Memory B cell (primary cell): ENCODE measurements around the gene LDLRAD4.

Experiments used
- ATAC-seq: fragments of 150-1000 bp; cut with Tn5 transposase; 2 replicates; pipeline ENCODE4 v1.10.0; 2021; ENCODE audit warnings: low read depth, mild to moderate bottlenecking, moderate library complexity
- DNase-seq, 2 donors: peaks; one replicate each; pipeline ENCODE4 v3.0.0; 2022; ENCODE audit warnings: low spot score in 2 of 2
- H3K27ac Mint-ChIP-seq: one replicate; pipeline ENCODE4 v1.8.0; 2022; ENCODE audit warnings: mild to moderate bottlenecking, moderate library complexity, mixed read lengths
- H3K27me3 Mint-ChIP-seq: one replicate; pipeline ENCODE4 v1.8.0; 2022; ENCODE audit warnings: mixed read lengths
- H3K36me3 Mint-ChIP-seq: one replicate; pipeline ENCODE4 v1.8.0; 2022; ENCODE audit warnings: mild to moderate bottlenecking, mixed read lengths
- H3K4me1 Mint-ChIP-seq: one replicate; pipeline ENCODE4 v1.8.0; 2022; ENCODE audit warnings: mixed read lengths
- H3K4me3 Mint-ChIP-seq: one replicate; pipeline ENCODE4 v1.8.0; 2022; ENCODE audit warnings: mild to moderate bottlenecking, moderate library complexity, mixed read lengths
- H3K9me3 Mint-ChIP-seq: one replicate; pipeline ENCODE4 v1.8.0; 2022; ENCODE audit warnings: mixed read lengths

The LDLRAD4 gene

DNA sequence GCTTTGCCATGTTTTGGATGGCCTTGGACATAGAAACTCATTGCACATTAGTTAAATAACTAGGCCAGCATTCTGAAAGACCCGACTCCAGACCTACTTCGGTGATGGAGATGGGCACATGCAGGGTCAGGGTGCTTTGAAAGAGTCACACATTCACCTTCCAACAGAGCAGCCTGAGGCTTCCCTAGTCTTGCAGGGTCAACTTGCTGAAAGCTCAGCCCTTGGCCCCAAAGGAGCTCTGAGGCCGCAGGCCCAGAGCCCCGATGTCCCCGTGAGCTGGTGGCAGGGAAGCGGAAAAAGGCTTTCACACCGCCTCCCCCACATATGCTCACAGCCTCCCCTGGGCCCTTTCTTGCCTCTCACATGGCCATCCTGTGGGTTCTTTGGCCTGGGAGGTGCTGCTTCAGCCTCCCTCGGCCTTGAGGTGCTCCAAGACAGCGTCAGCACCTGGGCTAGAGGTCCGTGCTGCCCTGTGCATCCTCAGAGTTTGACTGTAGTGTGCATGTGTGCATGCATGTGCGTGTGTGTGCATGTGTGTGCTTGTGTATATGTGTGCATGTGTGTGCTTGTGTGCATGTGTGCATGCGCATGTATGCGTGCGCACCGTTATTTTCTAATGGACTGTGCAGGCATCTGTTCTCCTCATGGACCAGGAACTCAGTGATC lies 21.6 kb downstream of the LDLRAD4 start:
- Mint-ChIP-seq H3K4me3 (no peak overlapping the region), H3K27ac (no peak overlapping the region)

DNA sequence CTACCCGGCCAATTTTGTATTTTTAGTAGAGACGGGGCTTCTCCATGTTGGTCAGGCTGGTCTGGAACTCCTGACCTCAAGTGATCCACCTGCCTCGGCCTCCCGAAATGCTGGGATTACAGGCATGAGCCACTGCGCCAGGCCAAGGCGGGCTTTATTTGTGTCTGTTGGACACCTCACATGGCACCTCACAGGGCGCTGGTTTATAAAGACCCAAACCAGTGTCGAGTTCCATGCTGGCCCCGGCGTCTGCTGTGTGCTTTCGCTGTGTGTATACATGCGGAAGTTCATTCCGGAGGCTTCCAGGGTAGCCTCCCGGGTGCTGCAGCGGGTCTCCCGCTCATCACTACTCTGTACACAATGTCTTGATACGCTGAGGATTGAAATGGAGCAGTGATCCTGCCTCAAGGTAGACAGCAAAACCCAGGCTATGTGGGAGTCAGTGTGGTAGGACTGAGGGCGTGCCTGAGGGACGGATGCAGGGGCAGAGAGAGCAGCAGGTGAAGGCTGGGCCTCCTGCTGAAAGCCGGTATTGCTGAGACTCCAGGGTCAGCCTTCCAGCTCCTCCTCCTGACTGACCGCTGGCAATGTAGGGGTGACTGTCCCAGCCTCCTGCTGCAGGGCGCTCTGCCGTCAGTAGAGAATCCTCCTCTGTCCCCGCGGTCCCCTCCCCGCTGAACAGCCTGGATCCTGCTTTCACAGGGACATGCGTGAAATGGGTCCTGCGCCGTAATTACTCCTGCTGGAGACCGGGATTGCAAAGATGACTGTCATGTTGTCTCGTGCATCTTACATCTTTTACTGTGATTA lies 22.7 kb downstream of the LDLRAD4 start:
- Mint-ChIP-seq H3K9me3 (peaks cover 5% of the 10 kb centered on the region), H3K36me3 (peaks cover 1% of the 10 kb centered on the region), H3K27ac (no peak overlapping the region), H3K4me3 (no peak overlapping the region), H3K4me1 (no peaks in the 10 kb centered on the region), H3K27me3 (peaks cover 11% of the 10 kb centered on the region)
- no peak for ATAC-seq
- no peak for DNase-seq

More for the DNA sequence above, 21.6 kb downstream of the LDLRAD4 start:
- peaks cover 12% of the 10 kb centered on the region for H3K27me3 Mint-ChIP-seq
- peaks cover 1% of the 10 kb centered on the region for H3K36me3 Mint-ChIP-seq
- no peak for DNase-seq
- no peaks in the 10 kb centered on the region for H3K4me1 Mint-ChIP-seq
- no peak for ATAC-seq
- peaks cover 5% of the 10 kb centered on the region for H3K9me3 Mint-ChIP-seq

DNA sequence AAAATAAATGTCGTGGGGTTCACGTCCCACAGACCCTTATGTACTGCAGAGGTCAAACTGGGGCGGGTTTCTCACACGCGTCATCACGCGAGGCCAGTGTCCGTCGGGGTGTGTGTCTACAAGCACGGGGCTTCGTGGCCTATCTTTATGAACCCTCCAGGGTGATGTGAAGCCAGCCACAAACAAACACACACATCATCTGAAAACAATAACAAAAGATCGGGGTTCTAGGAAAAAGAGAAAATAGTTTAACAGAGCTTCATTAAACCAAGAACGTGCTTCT lies 23.3 kb downstream of the LDLRAD4 start:
- no peak for DNase-seq
- H3K4me3 Mint-ChIP-seq = no peak overlapping the region
- no peak overlapping the region for H3K27ac Mint-ChIP-seq

DNA sequence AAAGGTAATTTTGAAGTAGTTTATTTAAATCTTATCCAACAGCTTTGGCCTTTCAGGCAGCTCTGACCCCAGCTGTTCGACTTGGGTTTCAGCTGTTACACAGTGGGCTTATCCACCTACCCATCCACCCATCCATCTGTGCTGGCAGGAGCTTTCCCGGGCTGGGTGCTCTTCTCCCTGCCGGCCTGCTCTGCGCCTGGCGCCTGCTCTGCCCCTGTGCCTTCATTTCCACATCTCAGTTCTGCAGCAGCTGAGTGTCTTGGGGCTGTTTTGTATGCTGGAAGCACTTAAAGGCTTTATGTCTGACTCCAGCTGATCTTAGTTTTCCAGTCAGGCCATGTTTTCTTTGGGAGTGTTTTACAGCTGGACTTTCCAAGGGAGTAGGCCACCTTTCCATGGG lies 24.2 kb downstream of the LDLRAD4 start:
- H3K27me3 Mint-ChIP-seq = peaks cover 11% of the 10 kb centered on the region
- H3K36me3 Mint-ChIP-seq = peaks cover 1% of the 10 kb centered on the region
- no peak for ATAC-seq
- H3K27ac Mint-ChIP-seq = no peak overlapping the region
- H3K4me1 Mint-ChIP-seq = no peaks in the 10 kb centered on the region
- H3K9me3 Mint-ChIP-seq = peaks cover 5% of the 10 kb centered on the region
- no peak overlapping the region for H3K4me3 Mint-ChIP-seq
- no peak for DNase-seq

More for the DNA sequence above, 23.3 kb downstream of the LDLRAD4 start:
- Mint-ChIP-seq H3K4me1 (no peaks in the 10 kb centered on the region), H3K36me3 (peaks cover 1% of the 10 kb centered on the region), H3K9me3 (peaks cover 5% of the 10 kb centered on the region), H3K27me3 (peaks cover 11% of the 10 kb centered on the region)
- ATAC-seq = no peak

DNA sequence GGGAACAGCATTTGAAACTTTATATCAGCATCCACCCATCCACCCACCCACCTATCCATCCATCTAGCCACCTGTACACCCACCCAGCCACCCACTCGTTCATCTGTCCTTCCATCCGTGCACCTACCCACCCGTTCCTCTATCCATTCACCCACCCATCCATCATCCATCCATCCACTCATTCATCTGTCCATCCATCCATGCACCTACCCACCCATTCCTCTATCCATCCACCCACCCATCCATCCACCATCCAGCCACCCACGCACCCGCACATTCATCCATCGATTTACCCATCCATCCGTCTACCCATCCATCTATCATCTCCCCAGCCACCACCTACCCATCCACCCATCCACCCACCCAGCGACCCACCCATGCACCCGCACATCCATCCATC lies 24.8 kb downstream of the LDLRAD4 start:
- Mint-ChIP-seq H3K4me3 (no peak overlapping the region), H3K36me3 (peaks cover 1% of the 10 kb centered on the region), H3K27me3 (peaks cover 9% of the 10 kb centered on the region), H3K4me1 (no peaks in the 10 kb centered on the region), H3K27ac (no peak overlapping the region), H3K9me3 (peaks cover 5% of the 10 kb centered on the region)
- ATAC-seq = no peak
- no peak for DNase-seq

DNA sequence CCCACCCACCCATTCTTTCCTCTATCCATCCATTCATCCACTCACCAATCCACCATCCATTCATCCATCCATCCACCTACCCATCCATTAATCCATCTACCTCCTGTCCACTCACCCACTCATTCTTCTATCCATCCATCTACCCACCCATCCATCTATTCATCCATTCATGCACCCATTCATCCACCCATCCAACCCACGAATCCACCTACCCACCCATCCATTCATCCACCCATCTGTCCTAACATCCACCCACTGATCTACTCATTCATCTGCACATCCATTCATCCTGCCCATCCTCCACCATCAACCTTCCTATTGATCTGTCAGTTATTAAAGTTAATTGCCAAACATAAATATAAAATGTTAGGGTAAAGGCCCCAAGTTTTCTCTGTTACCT lies 25.6 kb downstream of the LDLRAD4 start:
- peaks cover 5% of the 10 kb centered on the region for H3K9me3 Mint-ChIP-seq
- no peak overlapping the region for H3K4me3 Mint-ChIP-seq
- no peak overlapping the region for H3K27ac Mint-ChIP-seq
- DNase-seq (no peak), ATAC-seq (no peak)
- H3K4me1 Mint-ChIP-seq = no peaks in the 10 kb centered on the region
- peaks cover 11% of the 10 kb centered on the region for H3K27me3 Mint-ChIP-seq
- peaks cover 1% of the 10 kb centered on the region for H3K36me3 Mint-ChIP-seq

DNA sequence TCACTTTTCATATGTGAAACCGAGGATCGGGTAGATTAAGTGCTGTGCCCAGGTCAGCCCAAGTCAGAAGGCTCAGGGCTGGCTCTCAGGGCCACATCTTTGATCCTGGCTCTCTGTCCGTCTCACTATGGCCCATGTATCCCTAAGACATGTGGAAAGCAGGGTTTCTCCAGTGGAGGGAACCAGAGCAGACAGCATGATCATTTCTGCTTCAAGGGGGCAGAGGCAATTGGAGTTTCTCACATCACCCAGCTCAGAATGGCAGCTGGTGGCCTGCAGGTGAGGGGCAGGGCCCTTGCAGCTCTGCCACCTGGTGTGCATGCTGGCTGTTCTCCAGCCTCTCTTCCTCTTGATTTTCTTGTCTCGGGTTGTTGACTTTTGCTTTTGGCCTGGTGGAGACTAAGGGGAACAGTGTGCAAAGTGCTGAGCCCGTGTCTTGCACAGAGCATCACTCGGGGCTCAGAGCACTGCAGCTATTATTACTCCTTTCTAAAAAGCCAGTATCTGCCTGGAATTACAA lies 27.0 kb downstream of the LDLRAD4 start:
- Mint-ChIP-seq H3K27me3 (peaks cover 13% of the 10 kb centered on the region), H3K4me1 (no peaks in the 10 kb centered on the region), H3K36me3 (peaks cover 1% of the 10 kb centered on the region), H3K9me3 (peaks cover 5% of the 10 kb centered on the region), H3K27ac (no peak overlapping the region), H3K4me3 (no peak overlapping the region)
- DNase-seq = no peak
- no peak for ATAC-seq

DNA sequence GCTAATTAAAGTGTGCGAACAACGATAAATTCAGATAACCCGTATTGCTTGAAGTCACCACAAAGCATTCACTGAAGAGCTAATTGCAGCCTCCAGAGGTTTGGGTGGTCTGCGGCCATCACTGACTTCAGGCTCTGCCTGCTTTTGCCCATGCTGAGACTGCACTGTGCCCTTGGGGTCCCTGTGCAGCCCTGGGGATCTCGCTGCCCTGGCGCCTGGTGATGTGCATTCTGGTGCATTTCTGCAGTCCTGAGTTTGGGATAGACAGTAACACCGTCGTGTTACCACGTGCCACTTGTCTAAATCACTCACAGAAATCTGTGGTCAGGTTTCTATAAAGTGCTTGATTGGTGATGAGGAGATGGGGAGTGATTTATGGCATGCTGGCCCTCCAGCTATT lies 27.6 kb downstream of the LDLRAD4 start:
- ATAC-seq = no peak
- DNase-seq = no peak
- H3K27ac Mint-ChIP-seq = no peak overlapping the region
- H3K27me3 Mint-ChIP-seq = peaks cover 13% of the 10 kb centered on the region
- peaks cover 1% of the 10 kb centered on the region for H3K36me3 Mint-ChIP-seq
- H3K9me3 Mint-ChIP-seq = peaks cover 5% of the 10 kb centered on the region
- no peak overlapping the region for H3K4me3 Mint-ChIP-seq
- H3K4me1 Mint-ChIP-seq = no peaks in the 10 kb centered on the region

DNA sequence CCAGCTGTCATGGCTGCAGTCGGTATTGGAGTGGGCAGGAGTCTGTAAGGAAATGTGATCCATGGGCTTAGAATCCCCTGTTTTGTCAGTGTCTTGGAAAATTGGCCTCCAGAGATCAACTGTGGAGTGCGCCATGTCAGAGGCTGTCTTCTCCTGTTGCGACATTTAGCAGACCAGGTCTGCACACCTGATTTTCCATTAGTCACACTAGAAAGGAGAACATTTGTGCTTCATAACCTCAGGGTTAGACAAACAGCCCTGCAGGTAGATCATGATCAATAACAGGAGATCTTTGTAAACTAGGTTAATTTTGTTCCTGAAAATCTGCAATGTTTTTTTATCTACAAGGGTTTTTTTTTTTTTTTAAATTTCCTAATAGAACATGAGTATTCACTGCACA lies 28.0 kb downstream of the LDLRAD4 start:
- Mint-ChIP-seq H3K4me1 (no peaks in the 10 kb centered on the region), H3K36me3 (peaks cover 1% of the 10 kb centered on the region), H3K27me3 (peaks cover 13% of the 10 kb centered on the region), H3K27ac (no peak overlapping the region), H3K4me3 (no peak overlapping the region), H3K9me3 (peaks cover 5% of the 10 kb centered on the region)
- ATAC-seq (no peak), DNase-seq (no peak)

DNA sequence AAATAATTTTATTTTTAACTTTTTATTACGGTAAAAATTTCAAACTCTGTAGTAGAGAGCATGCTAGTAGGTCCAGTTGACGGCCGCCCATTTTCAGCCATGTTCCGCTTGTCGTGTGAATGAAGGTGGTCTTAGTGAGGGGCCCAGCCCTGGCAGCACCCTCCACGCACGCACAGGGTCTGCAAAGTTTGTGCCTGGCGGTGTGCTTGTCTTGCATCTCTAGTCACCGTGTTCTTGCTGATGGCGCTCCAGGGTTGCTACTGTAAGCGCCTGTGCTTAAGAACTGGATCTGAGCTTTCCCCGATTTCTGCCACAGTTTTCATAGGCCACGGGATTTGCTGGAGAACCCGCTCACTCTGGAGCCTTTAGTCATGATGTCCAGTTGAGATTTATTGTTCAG lies 28.9 kb downstream of the LDLRAD4 start:
- Mint-ChIP-seq H3K4me3 (no peak overlapping the region), H3K4me1 (no peaks in the 10 kb centered on the region), H3K9me3 (peaks cover 5% of the 10 kb centered on the region), H3K27ac (no peak overlapping the region), H3K27me3 (peaks cover 14% of the 10 kb centered on the region), H3K36me3 (peaks cover 1% of the 10 kb centered on the region)
- DNase-seq = no peak
- no peak for ATAC-seq

DNA sequence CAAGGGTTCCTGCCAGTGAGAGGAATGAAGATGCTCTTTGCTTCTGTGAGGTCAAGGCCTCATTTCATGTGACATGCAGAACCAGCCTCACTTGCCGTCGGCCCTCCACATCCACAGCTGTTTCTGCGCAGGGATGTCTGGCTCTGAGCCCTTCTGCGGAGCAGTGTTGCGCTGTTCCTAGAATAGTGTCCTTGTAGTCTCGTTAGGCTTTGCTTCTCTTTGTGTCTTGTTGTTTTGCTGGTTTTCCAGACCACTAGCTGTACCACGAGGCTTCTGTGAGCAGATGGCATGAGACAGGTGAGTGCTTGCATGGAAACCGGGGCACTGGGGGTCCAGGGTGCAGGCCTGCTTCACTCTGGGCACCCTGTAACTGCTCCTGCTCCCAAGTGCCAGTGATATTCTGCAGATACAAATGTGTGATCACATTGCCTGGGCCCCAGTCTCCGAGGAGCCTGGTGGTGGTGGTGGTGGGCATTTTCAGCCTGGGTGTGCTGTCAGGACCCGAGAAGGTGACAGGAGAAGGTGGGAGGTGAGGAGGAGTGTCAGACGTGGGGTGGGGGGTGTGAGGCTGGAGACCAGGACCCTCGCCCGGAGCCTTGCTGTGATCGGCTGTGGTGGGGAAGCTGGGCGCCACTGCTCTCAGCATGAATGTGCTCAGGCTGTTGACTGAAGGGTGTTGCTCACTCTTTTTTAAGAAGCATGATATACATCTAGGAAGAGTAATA lies 34.3 kb downstream of the LDLRAD4 start:
- no peaks in the 10 kb centered on the region for H3K9me3 Mint-ChIP-seq
- no peak overlapping the region for H3K27ac Mint-ChIP-seq
- no peaks in the 10 kb centered on the region for H3K4me1 Mint-ChIP-seq
- H3K36me3 Mint-ChIP-seq = no peaks in the 10 kb centered on the region
- H3K27me3 Mint-ChIP-seq = peaks cover 20% of the 10 kb centered on the region
- no peak overlapping the region for H3K4me3 Mint-ChIP-seq
- ATAC-seq (no peak), DNase-seq (no peak)

DNA sequence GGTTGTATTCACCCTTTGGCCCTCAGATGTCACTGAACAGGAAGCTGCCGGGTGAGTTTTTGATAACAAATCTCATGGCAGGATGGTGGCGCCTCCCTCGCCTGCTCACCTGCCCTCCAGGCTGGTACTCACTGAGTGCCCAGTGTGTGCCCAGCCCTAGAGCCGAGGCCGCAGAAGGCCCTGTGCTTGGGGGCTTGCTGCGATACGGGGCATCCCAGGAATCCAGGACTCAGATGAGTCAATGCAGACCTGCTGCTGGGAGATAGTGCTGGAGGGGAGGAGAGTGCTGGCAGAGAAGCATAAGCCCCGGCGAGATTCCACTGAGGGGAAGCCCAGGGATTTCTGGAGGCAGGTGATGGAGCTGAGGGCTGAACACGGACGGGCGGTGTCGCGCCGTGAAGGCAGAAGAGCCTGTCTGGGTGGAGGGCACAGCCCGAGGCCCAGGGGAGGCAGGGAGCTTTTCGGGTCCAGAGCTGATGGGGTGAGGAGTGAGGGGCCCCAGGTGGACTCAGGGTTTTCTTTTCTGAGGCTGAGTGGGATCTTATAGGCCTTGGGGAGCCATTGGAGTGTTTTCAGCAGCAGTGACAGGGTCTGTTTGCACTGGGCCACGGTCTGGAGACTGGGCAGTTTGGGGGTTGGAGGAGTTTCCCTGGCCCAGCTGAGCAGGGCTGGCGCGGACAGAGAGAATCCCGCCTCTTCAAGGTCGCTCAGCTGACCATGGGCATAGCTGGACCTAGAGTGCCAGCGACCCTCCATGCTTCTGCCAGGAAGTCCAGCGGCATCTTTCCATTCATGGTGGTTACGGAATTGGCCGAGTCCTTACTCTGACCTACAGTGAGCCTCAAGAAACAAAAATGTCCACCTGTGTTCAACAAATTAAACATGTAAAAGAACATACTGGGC lies 35.5 kb downstream of the LDLRAD4 start:
- Mint-ChIP-seq H3K9me3 (no peaks in the 10 kb centered on the region), H3K36me3 (no peaks in the 10 kb centered on the region), H3K27ac (no peak overlapping the region), H3K4me1 (no peaks in the 10 kb centered on the region), H3K4me3 (no peak overlapping the region), H3K27me3 (peaks cover 19% of the 10 kb centered on the region)
- no peak for DNase-seq
- no peak for ATAC-seq

DNA sequence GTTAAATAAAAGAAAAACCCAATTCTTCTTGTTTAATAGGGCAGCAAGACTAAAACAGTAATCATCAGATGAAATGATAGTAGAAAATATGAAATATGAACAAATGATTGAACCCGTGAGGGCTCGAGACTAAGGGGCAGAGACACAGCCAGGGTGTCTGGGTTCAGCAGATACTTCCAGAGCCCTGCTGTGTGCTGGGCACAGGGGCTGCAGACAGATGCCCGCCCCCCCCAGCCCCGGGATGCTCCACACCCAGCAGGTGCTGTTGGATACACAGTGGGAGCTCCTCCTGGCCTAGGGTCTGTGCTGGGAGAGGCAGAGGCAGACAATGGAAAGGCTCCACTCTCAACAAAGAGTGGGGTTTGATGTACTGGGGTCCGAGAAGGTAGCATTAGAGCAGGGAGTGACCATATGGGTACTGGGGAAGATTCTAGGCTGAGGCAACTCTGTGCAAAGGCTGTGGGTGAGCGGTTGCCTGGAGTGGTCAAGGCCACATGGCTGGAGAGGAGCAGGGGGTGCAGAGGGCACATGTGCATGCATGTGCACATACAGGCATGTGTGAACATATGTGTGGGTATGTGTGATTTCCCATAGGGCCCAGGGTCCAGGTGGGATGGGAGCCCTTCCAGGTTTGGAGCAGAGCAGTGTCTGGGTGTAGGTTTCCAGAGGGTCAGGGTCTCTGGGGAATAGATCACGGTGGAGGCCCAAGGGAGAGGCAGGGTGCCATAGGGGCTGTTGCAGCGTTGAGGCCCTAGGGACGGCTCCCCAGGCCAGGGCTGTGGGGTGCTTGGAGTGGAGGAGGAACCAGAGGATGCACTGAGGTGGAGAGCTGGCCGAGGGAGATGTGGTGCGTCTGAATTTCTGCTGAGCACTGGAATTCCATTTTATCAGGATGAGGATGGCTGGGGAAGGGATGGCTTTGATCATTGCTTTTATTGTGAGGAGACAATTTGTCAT lies 36.7 kb downstream of the LDLRAD4 start:
- DNase-seq (no peak), ATAC-seq (no peak)
- H3K4me1 Mint-ChIP-seq = no peaks in the 10 kb centered on the region
- H3K9me3 Mint-ChIP-seq = no peaks in the 10 kb centered on the region
- no peaks in the 10 kb centered on the region for H3K36me3 Mint-ChIP-seq
- no peak overlapping the region for H3K4me3 Mint-ChIP-seq
- H3K27ac Mint-ChIP-seq = no peak overlapping the region
- H3K27me3 Mint-ChIP-seq = peaks cover 14% of the 10 kb centered on the region
